ENCODE data around the gene MATCAP1.

GRCh38 chr16:67216612-67217490 lies 33.1 kb upstream of the MATCAP1 start:
- TF ChIP-seq CTCF (IDR thresholded peaks at IDR 0.05) (no peak), POLR2A (IDR thresholded peaks at IDR 0.05) (no peak)

Measured in thyroid gland (tissue), 4 donors.